NB4 (cell line): ENCODE results near the gene S100A12.

Source experiments
- DNase-seq: peaks from one replicate; pipeline ENCODE4 v3.0.0; 2010; ENCODE audit warnings: low read depth
- H3K4me3 ChIP-seq: one replicate; pipeline ENCODE4 v1.5.1; 2011; ENCODE audit warnings: mild to moderate bottlenecking, low read depth, low read length, moderate library complexity
- MAX ChIP-seq: IDR thresholded peaks from 2 replicates; pipeline ENCODE4 v1.6.1; 2011; ENCODE audit warnings: low read depth, low read length
- MYC ChIP-seq: IDR thresholded peaks from 2 replicates; pipeline ENCODE4 v1.6.1; 2011; ENCODE audit warnings: low read depth, low read length
- POLR2A ChIP-seq: IDR thresholded peaks from 2 replicates; pipeline ENCODE4 v1.6.1; 2011; ENCODE audit warnings: mild to moderate bottlenecking; ENCODE audit not compliant: insufficient read length; ENCODE audit errors: extremely low read depth
- TF ChIP-seq, protein P1 (sequence below): IDR thresholded peaks from one replicate; pipeline ENCODE4 v1.5.1; 2012; ENCODE audit warnings: low read depth, low read length

Gene S100A12

GRCh38 chr1:153361480-153362109 is 13.8 kb downstream of the S100A12 start:
- H3K4me3 ChIP-seq, result no peak overlapping the region
- TF ChIP-seq MYC (no peak), MAX (no peak), POLR2A (no peak)
- TF ChIP-seq, protein P1, sequence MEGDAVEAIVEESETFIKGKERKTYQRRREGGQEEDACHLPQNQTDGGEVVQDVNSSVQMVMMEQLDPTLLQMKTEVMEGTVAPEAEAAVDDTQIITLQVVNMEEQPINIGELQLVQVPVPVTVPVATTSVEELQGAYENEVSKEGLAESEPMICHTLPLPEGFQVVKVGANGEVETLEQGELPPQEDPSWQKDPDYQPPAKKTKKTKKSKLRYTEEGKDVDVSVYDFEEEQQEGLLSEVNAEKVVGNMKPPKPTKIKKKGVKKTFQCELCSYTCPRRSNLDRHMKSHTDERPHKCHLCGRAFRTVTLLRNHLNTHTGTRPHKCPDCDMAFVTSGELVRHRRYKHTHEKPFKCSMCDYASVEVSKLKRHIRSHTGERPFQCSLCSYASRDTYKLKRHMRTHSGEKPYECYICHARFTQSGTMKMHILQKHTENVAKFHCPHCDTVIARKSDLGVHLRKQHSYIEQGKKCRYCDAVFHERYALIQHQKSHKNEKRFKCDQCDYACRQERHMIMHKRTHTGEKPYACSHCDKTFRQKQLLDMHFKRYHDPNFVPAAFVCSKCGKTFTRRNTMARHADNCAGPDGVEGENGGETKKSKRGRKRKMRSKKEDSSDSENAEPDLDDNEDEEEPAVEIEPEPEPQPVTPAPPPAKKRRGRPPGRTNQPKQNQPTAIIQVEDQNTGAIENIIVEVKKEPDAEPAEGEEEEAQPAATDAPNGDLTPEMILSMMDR, result no peak

GRCh38 chr1:153360592-153361479 is 14.6 kb downstream of the S100A12 start:
- TF ChIP-seq, protein P1, result no peak
- TF ChIP-seq MAX (no peak), POLR2A (no peak), MYC (no peak)
- no peak overlapping the region for H3K4me3 ChIP-seq
- DNase-seq, result no peak

More at GRCh38 chr1:153361480-153362109, 13.8 kb downstream of the S100A12 start:
- no peak for DNase-seq

- H3K4me3 ChIP-seq, result no peak overlapping the region
- TF ChIP-seq, protein P1, result no peak
- TF ChIP-seq MYC, result no peak
- TF ChIP-seq POLR2A, result no peak
- TF ChIP-seq MAX, result no peak
- no peak for DNase-seq
These were observed 15.2 kb downstream of the S100A12 start for GRCh38 chr1:153360190-153360589.

DNA sequence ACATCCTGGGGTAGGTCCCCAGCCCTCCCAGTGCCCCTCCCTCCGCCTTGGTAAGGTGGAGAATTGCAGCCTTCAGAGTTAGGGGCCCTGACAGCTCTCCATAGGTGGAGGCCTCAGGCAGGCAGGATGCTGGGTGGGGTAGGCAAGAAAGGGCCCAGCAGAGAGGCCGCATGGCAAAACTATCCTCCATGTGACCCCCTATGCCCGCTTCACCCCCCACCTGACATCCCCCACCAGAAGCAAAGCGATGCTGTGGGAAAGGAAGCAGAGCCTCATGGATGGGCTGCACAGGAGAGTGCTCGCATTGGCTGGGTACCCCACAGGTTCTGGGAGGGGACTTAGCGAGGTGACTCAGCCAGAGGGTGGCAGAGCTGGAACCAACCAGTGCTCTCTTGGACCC is 16.2 kb downstream of the S100A12 start:
- H3K4me3 ChIP-seq, result no peak overlapping the region
- TF ChIP-seq MAX, result no peak
- no peak for TF ChIP-seq POLR2A
- TF ChIP-seq, protein P1, result no peak
- TF ChIP-seq MYC, result no peak
- DNase-seq, result no peak

- no peak for DNase-seq
- TF ChIP-seq MAX (no peak), MYC (no peak), POLR2A (no peak)
- TF ChIP-seq, protein P1, result no peak
- H3K4me3 ChIP-seq, result no peak overlapping the region
These were observed 16.8 kb downstream of the S100A12 start for GRCh38 chr1:153358691-153358975.
